Stimulated activated CD4-positive, alpha-beta T cell treated with anti-CD3 and anti-CD28 coated beads, Interleukin-12 subunit alpha, Interleukin-12 subunit beta, amount 100 ng/mL, for 48 hours (primary cell): ENCODE results near the gene CLEC16A.
A peak's percentile ranks its signal among the peaks of the same experiment; 100 is the strongest.
"Not testable (repeated sequence)": the region's sequence is repeated elsewhere in the genome, so short reads cannot be mapped to it uniquely, and the experiment has no call there.

ENCODE experiments used
- DNase-seq, 3 donors: peaks; one replicate each; pipeline ENCODE4 v3.0.0-alpha.2; 2020; ENCODE audit warnings: low read depth in 2 of 3, low spot score in 1 of 3

Gene CLEC16A

DNA sequence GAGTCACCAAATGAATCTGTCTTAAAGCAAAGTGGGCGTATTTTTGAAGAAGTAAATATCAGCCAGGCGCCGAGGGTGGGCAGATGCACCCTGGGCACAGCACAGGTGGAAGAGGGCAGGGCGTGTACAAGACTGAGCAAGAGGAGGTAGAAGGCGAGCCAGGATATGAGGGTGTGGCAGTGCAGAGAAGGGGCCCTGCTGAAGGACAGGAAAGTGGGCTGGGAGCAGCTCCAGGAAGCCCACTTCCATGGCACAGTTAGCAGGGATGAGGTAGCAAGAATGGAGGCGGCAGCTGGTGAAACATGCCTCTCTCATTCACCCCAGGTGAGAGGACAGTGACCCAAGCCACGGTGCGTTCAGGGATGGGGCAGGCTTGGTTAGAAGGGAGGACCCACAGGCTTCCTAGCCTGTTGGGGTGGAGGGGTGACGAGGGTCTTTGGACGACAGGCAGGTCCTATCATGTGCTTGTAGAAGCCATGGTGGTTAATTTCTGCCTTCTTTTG lies 149.3 kb downstream of the CLEC16A start:
- DNase-seq = no peak

DNA sequence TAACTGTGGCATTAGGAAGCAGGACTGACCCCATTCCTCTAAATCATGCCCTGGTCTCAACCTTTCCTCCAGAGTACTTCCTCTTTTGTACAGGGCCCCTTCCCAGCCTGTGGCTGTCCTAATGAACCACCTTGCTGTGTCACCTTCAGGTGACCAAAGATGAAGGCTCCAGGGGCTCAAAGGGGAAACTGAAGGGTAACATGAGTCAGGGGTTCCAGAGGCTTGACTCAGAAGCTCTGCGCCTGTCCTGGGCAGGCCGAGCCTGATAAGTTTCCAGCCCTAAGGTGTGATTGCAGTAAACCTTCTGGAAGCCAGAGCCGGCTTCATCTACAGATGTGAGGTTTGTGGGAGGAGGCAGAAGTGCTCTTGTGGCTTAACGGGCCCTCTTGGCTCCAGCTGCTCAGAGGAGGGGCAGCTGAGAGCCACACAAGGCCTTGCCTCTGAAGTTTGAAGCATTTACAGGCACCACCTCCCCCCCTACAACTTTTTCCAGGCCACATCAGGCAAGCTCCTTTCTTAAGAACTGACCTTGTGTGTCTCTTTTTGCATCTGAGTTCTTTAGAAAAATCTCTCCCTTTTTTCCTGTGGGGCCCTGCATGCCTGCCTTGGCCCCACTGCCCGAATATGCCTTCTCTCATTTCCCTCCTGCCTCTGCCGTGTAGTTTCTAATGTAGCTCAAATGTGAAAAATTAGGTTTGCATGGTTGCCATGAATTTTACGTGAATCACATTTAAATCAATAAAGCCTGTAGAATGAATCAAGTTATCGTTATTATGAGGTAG lies 149.9 kb downstream of the CLEC16A start:
- DNase-seq = peak in 2 of 3 donors; percentile 62 to 81

DNA sequence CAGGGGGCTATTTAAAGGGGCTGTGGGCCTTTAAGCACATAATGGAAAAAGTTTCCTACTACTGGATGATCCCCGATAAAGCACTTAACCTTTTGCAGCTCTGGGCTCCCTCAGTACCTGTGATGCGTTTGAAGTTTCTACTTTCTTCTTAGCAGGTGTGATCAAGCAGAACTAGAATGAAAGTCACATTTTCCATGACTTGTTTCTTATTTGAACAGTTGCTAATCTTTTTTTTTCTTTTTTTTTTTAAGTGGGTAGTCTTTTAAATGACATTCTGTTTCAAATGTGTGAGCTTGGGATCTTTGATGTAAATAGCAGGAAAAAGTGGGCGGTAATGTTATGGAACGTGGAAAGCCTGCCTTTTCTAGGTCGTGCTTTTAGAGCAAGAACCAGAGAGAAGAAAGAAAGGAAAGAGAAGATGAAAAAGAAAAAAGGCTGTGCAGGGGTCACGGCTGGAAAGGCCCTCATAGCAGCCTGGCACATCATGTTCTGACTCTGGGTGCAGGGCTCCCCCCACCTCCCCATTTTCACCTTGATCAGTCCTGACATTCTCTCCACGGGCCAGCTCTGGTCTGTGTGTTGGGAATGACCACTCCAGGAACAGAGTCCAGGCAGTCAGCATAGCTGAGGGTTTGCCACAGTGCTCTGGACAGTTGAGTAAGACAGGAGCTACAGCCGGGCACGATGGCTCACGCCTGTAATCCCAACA lies 150.6 kb downstream of the CLEC16A start:
- no peak for DNase-seq

DNA sequence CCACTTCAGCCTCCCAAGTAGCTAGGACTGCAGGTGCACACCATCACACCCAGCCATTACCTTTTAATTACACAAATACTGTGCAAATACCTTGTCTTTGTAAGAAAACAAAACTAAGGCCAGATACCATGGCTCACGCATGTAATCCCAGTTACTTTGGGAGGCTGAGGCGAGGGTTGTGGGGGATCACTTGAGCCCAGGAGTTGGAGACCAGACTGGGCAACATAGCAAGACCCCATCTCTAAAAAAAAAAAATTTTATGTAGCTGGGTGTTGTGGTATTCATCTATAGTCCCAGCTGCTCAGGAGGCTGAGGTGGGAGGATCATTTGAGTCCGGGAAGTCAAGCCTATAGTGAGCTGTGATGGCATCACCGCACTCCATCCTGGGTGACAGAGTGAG lies 151.6 kb downstream of the CLEC16A start:
- no peak for DNase-seq

DNA sequence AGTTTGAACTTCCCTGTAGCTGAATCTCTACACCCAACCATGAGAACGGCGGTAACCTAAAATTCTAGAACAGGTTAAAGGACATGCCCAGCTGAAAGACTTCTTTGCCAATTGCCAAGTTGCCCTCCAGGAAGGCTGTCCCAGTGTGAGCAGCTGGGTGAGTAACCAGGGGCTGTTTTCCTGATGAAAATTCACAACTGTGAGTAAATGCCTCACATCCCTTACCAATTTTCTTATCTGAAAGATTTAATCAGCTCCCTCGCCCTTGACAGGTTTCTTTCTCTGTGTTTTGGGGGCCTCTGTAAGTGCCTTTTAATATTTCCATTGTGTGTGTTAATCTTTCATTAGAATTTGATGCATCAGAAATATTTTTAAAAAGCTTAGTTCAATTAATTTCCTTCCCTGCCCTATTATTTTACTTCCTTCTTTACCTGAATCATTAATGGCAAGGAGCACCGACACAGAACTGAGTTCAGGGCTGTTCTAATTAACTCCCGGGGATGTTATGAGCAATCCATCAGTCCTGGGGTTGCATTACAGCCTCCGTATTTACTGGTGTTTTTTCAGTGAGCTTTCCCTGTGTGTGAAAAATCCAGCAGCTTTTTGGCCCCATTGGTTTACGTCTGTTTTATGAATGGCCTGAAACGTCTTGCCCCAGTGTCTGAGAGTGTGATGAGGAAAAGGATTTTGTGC lies 152.9 kb downstream of the CLEC16A start:
- no peak for DNase-seq

DNA sequence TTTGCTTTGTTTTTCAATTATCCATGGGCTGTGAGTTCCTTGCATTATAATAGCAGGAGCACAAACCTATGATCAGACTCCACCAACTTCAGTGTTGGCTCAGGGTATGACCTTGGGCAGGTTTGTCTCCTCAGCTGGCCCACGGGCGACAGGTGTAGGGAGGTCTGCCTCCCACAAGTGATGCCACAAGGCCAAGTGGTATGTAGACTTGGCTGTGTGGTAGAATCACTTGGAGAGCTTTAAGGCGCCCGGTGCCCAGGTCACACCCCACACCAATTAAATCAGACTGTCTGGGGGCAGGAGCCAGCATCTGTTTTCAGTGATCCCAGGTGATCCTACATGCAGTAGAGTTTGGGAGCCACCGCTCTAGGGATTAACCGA lies 153.4 kb downstream of the CLEC16A start:
- no peak for DNase-seq

DNA sequence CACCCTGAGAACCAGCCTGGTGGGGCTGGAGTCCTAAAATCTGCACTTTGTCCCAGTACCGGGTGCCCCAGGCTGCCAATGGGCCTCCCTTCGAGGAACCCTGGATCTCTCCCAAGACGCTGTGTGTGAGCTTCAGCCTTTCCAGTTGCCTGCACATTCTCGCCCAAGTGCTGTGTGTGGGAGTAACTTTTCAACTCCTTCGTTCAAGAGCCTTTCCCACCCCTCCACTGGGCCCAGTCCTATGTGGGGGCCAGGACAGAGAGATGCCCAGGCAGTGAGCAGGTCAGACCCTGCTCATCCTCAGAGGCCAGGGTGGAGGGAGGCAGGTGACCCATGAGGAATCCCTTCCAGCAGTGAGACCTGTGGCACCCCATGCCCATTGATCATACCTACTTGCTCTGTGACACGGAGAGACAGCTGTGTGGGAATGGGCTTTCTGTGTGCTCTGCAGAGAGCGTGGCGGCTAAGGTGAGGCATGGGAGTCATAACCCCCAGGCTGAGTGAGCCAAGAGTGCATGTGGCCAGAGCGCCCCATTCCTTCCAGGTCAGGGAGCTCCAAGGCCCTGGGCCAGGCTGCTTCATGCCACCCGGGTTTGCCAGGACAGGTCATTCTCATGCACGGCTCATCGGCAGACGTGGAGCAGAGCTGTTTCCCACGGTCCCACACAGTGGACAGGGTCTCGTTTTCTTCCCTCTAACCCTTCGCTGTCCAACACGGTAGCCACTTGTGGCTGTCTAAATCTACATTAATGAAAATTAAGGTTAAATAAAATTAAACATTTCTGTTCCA lies 154.4 kb downstream of the CLEC16A start:
- no peak for DNase-seq

DNA sequence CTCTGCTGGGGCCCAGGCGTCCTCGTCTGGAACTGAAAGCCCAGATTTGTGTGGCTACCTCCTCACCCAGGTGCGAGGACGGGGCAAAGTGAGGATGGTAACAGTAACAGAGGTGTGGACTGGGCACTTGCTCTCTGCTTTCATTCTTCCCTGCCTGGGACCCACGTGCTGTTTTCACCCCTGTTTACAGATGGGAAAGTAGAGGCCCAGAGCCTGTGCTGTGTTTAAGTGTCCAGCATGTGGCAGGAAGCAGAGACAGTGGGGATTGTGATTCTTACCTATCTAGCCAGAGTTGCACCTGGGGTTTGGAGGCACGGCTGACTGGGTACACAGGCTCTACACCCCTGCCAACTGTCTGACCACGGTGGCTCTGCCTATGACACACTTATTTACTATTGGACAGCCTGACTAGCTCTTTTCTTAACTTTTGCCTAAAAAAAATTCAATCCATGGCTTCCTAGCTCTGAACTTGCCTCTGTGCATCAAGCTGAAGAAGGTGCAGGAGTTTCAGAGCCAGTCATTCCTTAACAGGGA lies 155.4 kb downstream of the CLEC16A start:
- no peak for DNase-seq

DNA sequence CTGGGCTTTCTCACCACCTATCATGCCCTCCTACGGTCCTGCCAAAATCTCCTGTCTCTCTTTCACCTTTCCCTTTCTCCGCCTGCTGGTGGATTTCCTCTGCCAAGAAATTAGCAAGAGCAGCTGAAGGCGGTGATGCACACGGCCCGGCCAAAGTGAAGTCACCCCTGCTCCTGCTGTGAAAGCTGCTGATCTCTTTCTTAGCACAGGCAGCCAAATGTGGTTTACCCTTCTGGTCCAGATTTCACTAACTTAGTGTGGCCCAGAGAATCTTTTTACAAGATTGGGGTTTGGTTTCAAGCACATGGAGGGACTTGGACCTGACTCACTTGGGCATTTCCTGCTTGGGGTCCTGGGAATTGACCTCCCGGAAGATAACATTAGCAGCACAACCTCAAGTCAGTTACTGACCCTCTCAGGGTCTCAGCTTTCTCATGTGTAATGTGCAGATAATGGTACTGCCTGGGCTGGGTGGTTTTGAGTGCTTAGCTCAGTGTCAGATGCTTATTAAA lies 155.9 kb downstream of the CLEC16A start:
- peak in 2 of 3 donors; percentile 72 to 75 for DNase-seq

DNA sequence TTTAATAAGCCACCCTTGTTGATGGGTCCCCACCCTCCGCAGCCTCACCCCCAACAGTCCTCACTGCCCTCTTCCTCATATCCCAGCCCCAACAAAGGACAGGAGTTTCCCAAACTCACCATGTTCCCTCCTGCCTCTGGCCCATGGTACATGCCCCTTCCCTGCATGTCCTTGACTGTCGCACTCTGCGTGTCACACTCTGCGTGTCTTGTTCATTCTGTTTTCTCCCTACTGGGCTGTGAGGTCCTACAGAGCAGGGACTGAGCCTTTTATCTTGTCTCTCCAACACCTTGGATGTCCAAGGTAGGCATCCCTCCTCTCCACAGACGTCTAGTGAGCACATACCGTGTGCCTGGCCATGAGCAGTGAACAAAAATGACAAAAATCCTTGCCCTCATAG lies 156.9 kb downstream of the CLEC16A start:
- no peak for DNase-seq

DNA sequence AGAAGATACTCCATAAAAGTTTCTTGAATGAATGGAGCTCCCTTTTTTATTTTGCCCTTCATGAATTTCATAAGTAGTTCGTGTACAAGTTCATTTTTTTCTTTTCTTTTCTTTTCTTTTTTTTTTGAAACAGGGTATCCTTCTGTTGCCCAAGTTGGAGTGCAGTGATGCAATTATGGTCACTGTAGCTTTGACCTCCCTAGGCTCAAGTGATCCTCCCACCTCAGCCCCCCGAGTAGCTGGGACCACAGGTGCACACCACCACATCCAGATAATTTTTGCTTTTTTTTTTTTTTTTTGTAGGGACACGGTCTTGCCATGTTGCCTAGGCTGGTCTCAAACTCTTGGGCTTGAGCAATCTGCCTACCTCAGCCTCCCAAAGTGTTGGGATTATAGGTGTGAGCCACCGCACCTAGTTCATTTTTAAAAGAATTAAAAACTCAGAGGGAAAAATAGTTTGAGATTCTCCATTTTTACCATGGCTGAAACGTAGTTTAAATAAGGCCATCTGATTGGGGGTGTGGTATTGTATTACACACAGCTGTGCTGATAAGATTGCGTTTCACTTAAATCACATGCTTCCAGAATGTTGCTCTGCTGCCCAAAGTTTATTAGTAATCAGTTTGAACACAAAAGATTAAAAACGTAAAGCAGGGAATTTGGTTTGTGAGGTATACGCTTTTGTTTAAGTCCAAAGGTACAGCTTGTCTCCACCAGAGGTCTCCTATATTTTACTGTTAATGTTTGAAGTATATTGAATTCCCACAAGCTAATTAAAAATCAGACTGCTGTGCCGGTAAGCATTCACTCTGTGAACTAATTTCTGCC lies 157.5 kb downstream of the CLEC16A start:
- DNase-seq = no peak

DNA sequence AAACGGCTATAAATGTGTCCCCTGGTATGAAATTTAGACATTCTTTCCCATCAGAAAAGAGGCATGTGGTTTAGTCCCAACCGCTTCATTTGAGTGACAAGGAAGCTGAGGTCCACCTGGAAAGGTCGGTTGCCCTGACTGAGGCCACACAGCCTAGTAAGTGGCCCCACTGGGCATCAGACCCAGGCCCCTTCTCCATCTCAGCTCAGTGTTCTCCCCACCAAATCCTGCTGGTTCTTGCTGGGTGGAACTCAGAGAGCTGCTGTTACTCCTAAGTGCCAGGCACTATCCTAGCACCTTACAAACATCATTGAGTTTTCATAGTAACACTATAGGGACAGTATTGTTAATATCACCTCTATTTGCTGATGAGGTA lies 158.1 kb downstream of the CLEC16A start:
- DNase-seq = no peak

DNA sequence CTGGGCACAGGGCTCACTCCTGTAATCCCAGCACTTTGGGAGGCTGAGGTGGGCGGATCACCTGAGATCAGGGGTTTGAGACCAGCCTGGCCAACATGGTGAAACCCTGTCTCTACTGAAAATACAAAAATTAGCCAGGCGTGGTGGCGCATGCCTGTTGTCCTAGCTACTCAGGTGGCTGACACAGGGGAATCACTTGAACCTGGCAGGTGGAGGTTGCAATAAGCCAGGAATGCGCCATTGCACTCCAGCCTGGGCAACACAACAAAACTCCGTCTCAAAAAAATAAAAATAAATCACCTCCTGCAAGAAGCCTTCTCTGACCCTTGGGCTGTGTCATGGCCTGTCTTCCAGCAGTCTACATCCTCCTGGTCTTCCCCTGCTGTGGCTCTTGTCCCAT lies 158.9 kb downstream of the CLEC16A start:
- DNase-seq = not testable (repeated sequence)

DNA sequence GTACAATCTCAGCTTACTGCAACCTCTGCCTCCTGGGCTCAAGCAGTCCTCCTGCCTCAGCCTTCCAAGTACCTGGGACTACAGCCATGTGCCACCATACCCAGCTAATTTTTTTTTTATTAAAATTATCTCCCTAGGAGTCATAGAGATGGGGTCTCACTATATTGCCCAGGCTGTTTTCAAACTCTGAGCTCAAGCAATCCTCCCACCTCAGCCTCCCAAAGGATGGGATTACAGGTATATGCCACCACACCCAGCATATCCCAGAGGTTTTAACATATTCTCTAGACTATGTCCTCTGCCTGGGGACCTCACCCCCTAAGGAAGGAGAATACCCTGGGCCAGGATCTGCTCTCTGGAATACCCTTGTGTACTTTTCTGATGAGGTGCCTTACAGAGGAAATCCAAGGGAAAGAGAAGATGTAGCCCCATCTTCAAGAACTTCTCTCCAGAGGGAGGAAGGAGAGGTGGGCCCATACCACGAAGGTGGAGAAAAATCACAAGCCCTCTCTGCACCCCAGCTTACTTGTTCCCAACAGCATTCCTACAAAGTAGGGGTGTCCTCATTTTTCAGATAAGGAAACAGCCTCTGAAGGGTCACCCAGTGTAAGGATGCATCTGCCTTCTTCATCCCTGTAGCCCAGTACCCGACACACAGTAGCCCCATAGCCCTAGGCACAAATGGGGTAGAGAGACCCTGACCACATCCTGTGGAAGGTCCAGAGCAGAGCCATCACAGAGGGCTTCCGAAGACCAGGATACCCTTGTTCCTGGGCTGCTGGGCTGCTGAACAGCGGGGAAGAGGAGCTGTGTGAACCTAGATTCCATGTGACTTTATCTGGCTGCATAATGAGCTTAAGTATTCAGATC lies 160.0 kb downstream of the CLEC16A start:
- DNase-seq = no peak

DNA sequence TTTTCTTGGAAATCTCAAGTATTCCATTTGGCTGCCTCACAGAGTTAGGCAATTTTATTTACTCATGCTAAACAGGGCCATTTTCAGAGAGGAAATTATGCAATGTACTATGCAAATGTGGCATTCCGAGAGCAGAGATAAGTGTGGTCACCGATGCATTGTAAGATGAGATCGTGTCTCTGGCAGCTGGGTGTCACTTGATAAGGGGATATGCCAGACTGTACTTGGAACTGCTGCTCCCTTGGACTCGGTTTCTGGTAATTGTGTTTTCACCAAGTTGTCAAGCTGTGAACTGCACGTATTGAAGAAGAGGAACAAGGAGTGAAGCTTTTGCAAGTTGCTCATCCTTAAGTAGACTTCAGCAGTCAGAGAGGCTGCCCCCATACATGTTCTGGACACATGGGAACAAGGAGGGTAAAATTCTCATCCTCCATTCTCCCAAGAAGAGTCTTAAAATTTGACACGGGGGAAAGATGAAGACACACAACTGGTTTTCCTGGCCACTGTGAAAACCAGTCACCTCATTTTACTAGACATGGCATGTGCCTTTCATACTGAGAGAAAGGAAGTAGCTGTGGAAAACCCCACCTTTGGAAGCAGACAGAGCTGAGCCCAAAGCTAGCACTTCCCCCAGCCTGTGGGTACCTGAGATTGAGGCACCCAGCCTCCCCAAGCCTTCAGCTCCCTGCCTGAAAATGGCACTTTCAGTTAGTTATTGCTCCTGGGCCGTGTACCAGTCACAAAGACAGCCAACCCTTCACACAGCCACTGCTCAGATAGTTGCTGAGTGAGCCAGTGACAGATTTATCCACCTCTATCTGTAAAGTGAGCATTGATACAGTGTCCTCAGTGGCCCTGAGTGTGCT lies 160.9 kb downstream of the CLEC16A start:
- no peak for DNase-seq

DNA sequence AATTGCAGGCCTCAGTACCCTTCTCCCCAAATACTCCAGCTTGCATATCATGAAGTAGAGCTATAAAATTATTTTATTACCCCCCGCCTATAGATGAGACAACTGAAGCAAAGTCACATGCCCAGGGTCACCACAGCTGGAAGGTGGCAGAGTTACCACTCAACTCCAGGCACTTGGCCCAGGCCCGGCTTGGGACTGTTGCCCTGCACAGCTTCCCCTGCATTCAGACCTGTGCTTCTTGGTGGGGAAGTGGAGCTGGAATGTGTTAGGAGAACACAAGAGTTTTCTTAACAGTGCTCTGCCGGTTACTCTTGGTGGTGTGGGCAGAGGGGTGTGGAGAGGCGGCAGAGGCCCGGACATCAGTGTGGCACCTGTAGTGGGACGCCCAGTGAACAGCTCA lies 162.4 kb downstream of the CLEC16A start:
- no peak for DNase-seq

DNA sequence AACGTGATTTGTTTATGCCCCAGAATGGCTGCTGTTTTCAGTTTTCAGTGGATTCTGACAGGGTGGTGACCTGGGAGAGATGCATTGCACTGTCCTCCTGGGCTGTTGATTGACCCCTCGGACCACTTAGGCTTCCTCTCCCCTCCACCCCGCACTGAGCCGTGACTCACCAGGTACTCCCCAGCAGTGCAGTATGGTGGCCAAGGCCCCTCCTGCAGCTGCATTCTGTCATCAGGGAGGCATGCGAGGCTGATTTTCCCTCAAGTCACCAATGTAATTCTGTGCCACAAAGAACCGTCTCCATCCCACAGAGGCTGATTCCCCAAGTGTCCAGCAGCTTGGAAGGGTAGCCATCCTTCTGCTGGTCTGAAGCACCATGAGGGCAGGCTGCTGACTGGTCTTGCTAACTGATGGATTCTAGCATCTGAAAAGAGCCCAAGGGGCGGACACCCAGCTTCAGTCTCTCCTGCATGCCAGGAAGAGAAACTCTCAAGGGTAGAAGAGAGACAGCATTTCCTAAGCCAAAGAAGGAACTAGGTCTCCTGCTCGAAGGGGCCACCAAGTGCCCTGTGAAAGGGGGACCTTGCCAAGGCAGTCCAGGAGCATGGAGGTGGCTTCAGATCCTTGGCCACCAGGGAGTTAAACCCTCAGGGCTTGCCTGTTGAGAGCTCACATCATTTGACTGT lies 163.6 kb downstream of the CLEC16A start:
- DNase-seq = no peak
